Vagina (tissue), 2 donors: ENCODE data around the gene SHROOM1. TPM values are rescaled to one million over a fixed set of nuclear protein-coding genes. Genes with fewer than 3 reads are reported as not detected.

ENCODE experiments used
- DNase-seq, 2 donors: peaks; one replicate each; pipeline ENCODE4 v3.0.0-alpha.2; 2017; ENCODE audit errors: extremely low spot score in 2 of 2
- H3K27ac ChIP-seq: fragments of 200-600 bp; sonication (generic); one replicate; pipeline ENCODE4 v1.5.1; 2019
- H3K27me3 ChIP-seq: fragments of 200-600 bp; sonication (generic); one replicate; pipeline ENCODE4 v1.5.1; 2019
- H3K36me3 ChIP-seq, 2 donors: fragments of 200-600 bp; sonication (generic); one replicate each; pipeline ENCODE4 v1.5.1; 2017 to 2019
- H3K4me1 ChIP-seq: fragments of 200-600 bp; sonication (generic); one replicate; pipeline ENCODE4 v1.5.1; 2019
- H3K4me3 ChIP-seq, 2 donors: fragments of 200-600 bp; sonication (generic); 1 replicate in 1 of 2; 2 replicates in 1 of 2; pipeline ENCODE4 v1.5.1; 2016 to 2019
- H3K9me3 ChIP-seq: fragments of 200-600 bp; sonication (generic); one replicate; pipeline ENCODE4 v1.5.1; 2019
- POLR2A ChIP-seq, 2 donors: fragments of 450-650 bp; IDR thresholded peaks; one replicate each; pipeline ENCODE4 v1.6.1; 2017; ENCODE audit warnings: antibody characterized with exemption in 2 of 2, mild to moderate bottlenecking in 2 of 2, moderate library complexity in 2 of 2
- POLR2AphosphoS5 ChIP-seq, 2 donors: sonication (generic); formaldehyde crosslinking; IDR thresholded peaks; one replicate each; pipeline ENCODE4 v1.9.0; 2017; ENCODE audit warnings: antibody characterized with exemption in 2 of 2, mild to moderate bottlenecking in 2 of 2, low read depth in 1 of 2; ENCODE audit not compliant: insufficient read depth in 1 of 2
- intact Hi-C: fragments of 100-400 bp; cut with DNase I; formaldehyde crosslinking; loops from one replicate; pipeline ENCODE4 v1.15.1; 2023
- total RNA-seq: library from RNA; depleted of rRNA; stranded (reverse); fragments of >200 nt; gene quantifications from one replicate; pipeline ENCODE4 v1.2.3, GENCODE V29; 2016
- TF ChIP-seq, protein P1 (sequence below), 3 experiments: fragments of 450-650 bp in 2 of 3; fragments of 200-600 bp in 1 of 3; sonication (generic) in 1 of 3; IDR thresholded peaks; one replicate each; pipeline ENCODE4 v1.5.1; 2017 to 2019; ENCODE audit warnings: antibody characterized with exemption in 3 of 3, mild to moderate bottlenecking in 2 of 3, moderate library complexity in 2 of 3

Gene SHROOM1, protein sequence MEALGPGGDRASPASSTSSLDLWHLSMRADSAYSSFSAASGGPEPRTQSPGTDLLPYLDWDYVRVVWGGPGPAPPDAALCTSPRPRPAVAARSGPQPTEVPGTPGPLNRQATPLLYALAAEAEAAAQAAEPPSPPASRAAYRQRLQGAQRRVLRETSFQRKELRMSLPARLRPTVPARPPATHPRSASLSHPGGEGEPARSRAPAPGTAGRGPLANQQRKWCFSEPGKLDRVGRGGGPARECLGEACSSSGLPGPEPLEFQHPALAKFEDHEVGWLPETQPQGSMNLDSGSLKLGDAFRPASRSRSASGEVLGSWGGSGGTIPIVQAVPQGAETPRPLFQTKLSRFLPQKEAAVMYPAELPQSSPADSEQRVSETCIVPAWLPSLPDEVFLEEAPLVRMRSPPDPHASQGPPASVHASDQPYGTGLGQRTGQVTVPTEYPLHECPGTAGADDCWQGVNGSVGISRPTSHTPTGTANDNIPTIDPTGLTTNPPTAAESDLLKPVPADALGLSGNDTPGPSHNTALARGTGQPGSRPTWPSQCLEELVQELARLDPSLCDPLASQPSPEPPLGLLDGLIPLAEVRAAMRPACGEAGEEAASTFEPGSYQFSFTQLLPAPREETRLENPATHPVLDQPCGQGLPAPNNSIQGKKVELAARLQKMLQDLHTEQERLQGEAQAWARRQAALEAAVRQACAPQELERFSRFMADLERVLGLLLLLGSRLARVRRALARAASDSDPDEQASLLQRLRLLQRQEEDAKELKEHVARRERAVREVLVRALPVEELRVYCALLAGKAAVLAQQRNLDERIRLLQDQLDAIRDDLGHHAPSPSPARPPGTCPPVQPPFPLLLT
- total RNA-seq: 17.7 TPM

DNA sequence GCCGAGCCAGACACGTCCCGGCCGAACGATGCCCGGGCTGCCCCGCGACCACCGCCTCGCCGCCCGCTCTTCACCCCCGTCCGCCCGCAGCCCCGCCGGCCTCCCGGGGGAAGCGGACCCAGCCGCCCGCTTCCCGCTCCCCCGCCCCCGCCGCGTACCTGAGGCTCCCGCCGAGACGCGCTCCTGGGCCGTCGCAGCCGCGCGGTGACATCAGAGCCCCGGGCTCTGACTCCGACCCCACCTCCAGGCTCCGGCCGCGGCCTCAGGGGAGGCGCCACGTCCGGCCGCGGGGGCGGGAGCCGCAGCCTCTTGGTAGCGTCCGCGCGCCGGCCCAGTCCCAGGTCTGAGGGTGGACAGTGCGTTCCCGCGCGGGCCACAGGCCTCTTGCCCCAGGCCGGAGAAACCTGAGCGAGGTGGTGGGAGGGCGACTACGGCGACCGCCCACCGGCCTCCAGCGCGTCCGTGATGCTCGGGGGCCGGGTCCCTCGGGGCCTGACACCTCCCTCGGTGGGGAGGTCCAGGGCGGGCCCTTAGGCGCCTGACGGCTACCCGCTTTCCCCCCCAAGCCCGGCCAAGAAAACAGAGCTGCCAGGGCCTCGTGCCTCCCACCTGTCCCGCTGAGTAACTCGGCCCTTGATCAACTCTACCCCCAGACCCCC is at the start of gene SHROOM1:
Gene SHROOM1 (minus strand): TSS at position 212 of the 659 bp plus-strand sequence. CDS start 4,507 bp downstream, outside the sequence.
- H3K9me3 ChIP-seq: no peaks in the 10 kb centered on the region
- peaks cover 15% of the 10 kb centered on the region for H3K4me1 ChIP-seq
- peak within 1 kb of the TSS; percentile 79 for H3K27ac ChIP-seq
- H3K27me3 ChIP-seq: no peaks in the 10 kb centered on the region
- TF ChIP-seq POLR2AphosphoS5 (IDR thresholded peaks at IDR 0.05; ENCODE audit: insufficient read depth in 1 of 2, low read depth in 1 of 2) (no peak), POLR2A (IDR thresholded peaks at IDR 0.05) (no peak)
- TF ChIP-seq, protein P1, sequence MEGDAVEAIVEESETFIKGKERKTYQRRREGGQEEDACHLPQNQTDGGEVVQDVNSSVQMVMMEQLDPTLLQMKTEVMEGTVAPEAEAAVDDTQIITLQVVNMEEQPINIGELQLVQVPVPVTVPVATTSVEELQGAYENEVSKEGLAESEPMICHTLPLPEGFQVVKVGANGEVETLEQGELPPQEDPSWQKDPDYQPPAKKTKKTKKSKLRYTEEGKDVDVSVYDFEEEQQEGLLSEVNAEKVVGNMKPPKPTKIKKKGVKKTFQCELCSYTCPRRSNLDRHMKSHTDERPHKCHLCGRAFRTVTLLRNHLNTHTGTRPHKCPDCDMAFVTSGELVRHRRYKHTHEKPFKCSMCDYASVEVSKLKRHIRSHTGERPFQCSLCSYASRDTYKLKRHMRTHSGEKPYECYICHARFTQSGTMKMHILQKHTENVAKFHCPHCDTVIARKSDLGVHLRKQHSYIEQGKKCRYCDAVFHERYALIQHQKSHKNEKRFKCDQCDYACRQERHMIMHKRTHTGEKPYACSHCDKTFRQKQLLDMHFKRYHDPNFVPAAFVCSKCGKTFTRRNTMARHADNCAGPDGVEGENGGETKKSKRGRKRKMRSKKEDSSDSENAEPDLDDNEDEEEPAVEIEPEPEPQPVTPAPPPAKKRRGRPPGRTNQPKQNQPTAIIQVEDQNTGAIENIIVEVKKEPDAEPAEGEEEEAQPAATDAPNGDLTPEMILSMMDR (IDR thresholded peaks at IDR 0.05): no peak
- DNase-seq: no peak
- intact Hi-C loops: no loop called here
- no peaks in the 10 kb centered on the region for H3K36me3 ChIP-seq
- peak within 1 kb of the TSS; percentile 59 to 70 for H3K4me3 ChIP-seq

DNA sequence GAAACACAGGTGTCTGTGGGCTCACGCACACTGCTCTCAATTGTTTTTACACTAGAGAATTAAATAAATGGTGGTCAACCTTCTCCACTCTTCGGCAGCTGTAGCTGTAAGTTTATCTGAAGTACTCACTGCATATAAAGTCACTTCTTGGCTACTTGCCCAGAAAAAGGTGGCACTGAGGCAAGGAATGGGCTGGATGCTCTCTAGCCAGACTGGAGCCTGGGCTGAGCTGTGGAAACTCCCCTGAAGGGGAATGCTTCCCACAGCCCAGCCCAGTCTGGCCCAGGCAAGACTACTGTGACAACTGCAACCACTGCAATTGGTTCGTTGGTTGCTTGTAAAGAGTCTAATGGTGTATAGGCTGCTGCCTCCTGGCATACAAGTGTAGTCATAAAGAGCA is 47.5 kb upstream of the SHROOM1 start:
- Histone ChIP-seq H3K27me3 (no peaks in the 10 kb centered on the region), H3K9me3 (no peaks in the 10 kb centered on the region), H3K4me1 (no peaks in the 10 kb centered on the region), H3K27ac (no peak overlapping the region), H3K36me3 (peaks cover 0 to 50% of the 10 kb centered on the region in 2 donors), H3K4me3 (no peak overlapping the region)
- no peak for DNase-seq
- intact Hi-C loops: no loop called here
- TF ChIP-seq POLR2AphosphoS5 (IDR thresholded peaks at IDR 0.05; ENCODE audit: insufficient read depth in 1 of 2, low read depth in 1 of 2) (no peak), POLR2A (IDR thresholded peaks at IDR 0.05) (no peak)
- TF ChIP-seq, protein P1 (IDR thresholded peaks at IDR 0.05): no peak

DNA sequence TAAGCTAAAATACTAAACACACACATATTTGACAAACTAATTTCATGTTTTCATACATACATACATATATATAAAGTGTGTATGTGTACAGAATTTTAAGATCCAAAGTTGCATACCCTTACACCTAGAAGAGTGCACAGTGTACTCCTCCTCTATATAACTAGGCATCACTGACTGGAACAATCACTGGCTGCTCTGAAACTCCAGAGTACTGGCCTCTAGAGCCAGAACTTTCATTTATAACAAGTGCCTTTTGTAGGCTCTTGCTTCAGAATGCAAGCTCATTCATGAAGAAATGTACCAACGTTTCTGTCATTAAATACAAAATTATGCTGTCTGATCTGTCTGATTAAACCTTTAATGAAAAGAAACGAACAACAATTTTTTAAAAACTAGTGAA is 47.0 kb upstream of the SHROOM1 start:
- no peaks in the 10 kb centered on the region for H3K9me3 ChIP-seq
- no peaks in the 10 kb centered on the region for H3K4me1 ChIP-seq
- H3K27me3 ChIP-seq: no peaks in the 10 kb centered on the region
- H3K4me3 ChIP-seq: no peak overlapping the region
- no peak for DNase-seq
- intact Hi-C loops: no loop called here
- TF ChIP-seq, protein P1 (IDR thresholded peaks at IDR 0.05): no peak
- TF ChIP-seq POLR2AphosphoS5 (IDR thresholded peaks at IDR 0.05; ENCODE audit: insufficient read depth in 1 of 2, low read depth in 1 of 2) (no peak), POLR2A (IDR thresholded peaks at IDR 0.05) (no peak)
- H3K36me3 ChIP-seq: peaks cover 0 to 45% of the 10 kb centered on the region in 2 donors
- H3K27ac ChIP-seq: no peak overlapping the region

DNA sequence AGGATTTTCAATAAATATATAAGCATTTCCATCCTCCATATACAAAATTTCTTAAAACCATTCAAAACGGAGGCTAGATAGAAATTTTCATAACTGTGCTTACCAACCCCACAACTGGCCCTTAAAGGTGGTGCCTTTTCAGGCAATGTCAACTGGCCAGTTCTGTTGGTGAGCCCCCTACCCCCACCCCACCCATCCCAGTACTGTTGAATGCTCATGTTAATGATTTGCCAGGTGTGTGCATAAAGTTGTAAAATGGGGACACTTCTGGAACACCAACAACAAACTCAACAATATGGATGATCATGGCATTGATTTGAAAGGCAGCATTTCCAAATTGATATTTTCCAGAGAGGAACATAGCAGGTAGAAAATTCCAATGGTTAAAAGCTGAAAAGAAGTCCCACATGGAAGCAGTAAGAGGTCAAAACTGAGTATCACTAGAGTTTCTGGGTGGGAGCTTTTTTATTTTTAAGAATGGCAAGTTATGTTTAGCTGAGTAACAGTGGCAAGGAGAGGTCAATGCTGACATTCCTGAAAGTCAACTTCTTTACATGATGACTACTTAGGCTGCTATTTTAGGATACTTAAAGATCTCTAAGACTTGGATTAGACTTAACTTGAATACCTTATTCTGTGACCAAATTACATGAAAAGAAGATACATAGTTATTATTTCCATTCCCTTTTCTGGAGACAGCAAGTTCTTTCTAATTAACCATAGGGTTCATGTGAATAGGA is 45.7 kb upstream of the SHROOM1 start:
- DNase-seq: no peak
- Histone ChIP-seq H3K9me3 (no peaks in the 10 kb centered on the region), H3K4me1 (no peaks in the 10 kb centered on the region), H3K27me3 (no peaks in the 10 kb centered on the region), H3K36me3 (peaks cover 0 to 37% of the 10 kb centered on the region in 2 donors), H3K27ac (no peak overlapping the region), H3K4me3 (no peak overlapping the region)
- intact Hi-C loops: no loop called here
- TF ChIP-seq POLR2A (IDR thresholded peaks at IDR 0.05): no peak
- no peak for TF ChIP-seq POLR2AphosphoS5 (IDR thresholded peaks at IDR 0.05; ENCODE audit: insufficient read depth in 1 of 2, low read depth in 1 of 2)
- TF ChIP-seq, protein P1 (IDR thresholded peaks at IDR 0.05): no peak
